BJ (cell line): ENCODE results near the gene TNMD. TPM values are rescaled to one million over a fixed set of nuclear protein-coding genes. Genes with fewer than 3 reads are reported as not detected.

Experiments
- CTCF ChIA-PET: fragments of 350-600 bp; formaldehyde crosslinking; extraction: SDS; loops from one replicate; lab custom pipeline; 2021; ENCODE audit warnings: antibody characterized with exemption, inconsistent platforms; lab: Yijun Ruan, JAX
- POLR2A ChIA-PET: fragments of 300-600 bp; sonication (Branson Sonifier 250); formaldehyde crosslinking; extraction: SDS; loops from one replicate; lab custom pipeline; 2021; ENCODE audit warnings: antibody characterized with exemption; lab: Charles Lee
- DNase-seq: peaks from one replicate; pipeline ENCODE4 v3.0.0-alpha.2; 2011; ENCODE audit warnings: low read depth
- H3K27me3 ChIP-seq: 2 replicates; pipeline ENCODE4 v1.6.0; 2011; ENCODE audit warnings: low read length; ENCODE audit not compliant: control insufficient read depth, insufficient read depth
- H3K36me3 ChIP-seq: 2 replicates; pipeline ENCODE4 v1.5.1; 2011; ENCODE audit warnings: low read length; ENCODE audit not compliant: control insufficient read depth, insufficient read depth
- H3K4me3 ChIP-seq: 2 replicates; pipeline ENCODE4 v1.5.1; 2011; ENCODE audit warnings: low read depth, mild to moderate bottlenecking, control low read depth, low read length
- CTCF ChIP-seq: IDR thresholded peaks from 2 replicates; pipeline ENCODE4 v1.5.1; 2011; ENCODE audit warnings: low read depth, mild to moderate bottlenecking, control low read depth, inconsistent platforms, low read length, moderate library complexity; ENCODE audit not compliant: insufficient read depth
- polyA plus RNA-seq: library from polyadenylated mRNA; depleted of rRNA; stranded (reverse); fragments of >200 nt; gene quantifications from 2 replicates; pipeline ENCODE4 v1.2.3, GENCODE V29; 2011

TNMD gene
- polyA plus RNA-seq, 1 experiment = not detected

GRCh38 chrX:100593126-100593525 is 8.4 kb downstream of the TNMD start:
- DNase-seq = no peak
- H3K36me3 ChIP-seq = no peaks in the 10 kb centered on the region
- no peak overlapping the region for H3K4me3 ChIP-seq
- CTCF ChIA-PET = interaction anchor here (0.7 kb wide), 1 partner anchor 10 kb away, joined by 3 read pairs; no protein-coding TSS in a partner anchor
- H3K27me3 ChIP-seq = no peaks in the 10 kb centered on the region
- POLR2A ChIA-PET = no interaction called here
- no peak for TF ChIP-seq CTCF

GRCh38 chrX:100593581-100593980 is 8.8 kb downstream of the TNMD start:
- Histone ChIP-seq H3K27me3 (no peaks in the 10 kb centered on the region), H3K4me3 (no peak overlapping the region), H3K36me3 (no peaks in the 10 kb centered on the region)
- ChIA-PET POLR2A (no interaction called here), CTCF (interaction anchor here (0.7 kb wide), 1 partner anchor 11 kb away, joined by 3 read pairs; no protein-coding TSS in a partner anchor)
- DNase-seq = no peak
- TF ChIP-seq CTCF = no peak

GRCh38 chrX:100596601-100597000 is 11.9 kb downstream of the TNMD start:
- no peak for DNase-seq
- no peak for TF ChIP-seq CTCF
- H3K27me3 ChIP-seq = no peaks in the 10 kb centered on the region
- ChIA-PET POLR2A (no interaction called here), CTCF (no interaction called here)
- H3K36me3 ChIP-seq = no peaks in the 10 kb centered on the region
- no peak overlapping the region for H3K4me3 ChIP-seq

GRCh38 chrX:100599456-100599855 is 14.7 kb downstream of the TNMD start:
- TF ChIP-seq CTCF = no peak
- Histone ChIP-seq H3K36me3 (no peaks in the 10 kb centered on the region), H3K4me3 (no peak overlapping the region), H3K27me3 (no peaks in the 10 kb centered on the region)
- DNase-seq = no peak
- ChIA-PET CTCF (interaction anchor here (0.6 to 1.6 kb wide), 2 partner anchors 21 to 169 kb away, joined by 3 to 5 read pairs; no protein-coding TSS in a partner anchor), POLR2A (no interaction called here)

- DNase-seq = no peak
- H3K36me3 ChIP-seq = no peaks in the 10 kb centered on the region
- H3K27me3 ChIP-seq = no peaks in the 10 kb centered on the region
- POLR2A ChIA-PET = no interaction called here
- no peak overlapping the region for H3K4me3 ChIP-seq
- CTCF ChIA-PET = interaction anchor here (0.8 to 1.6 kb wide), 2 partner anchors 15 to 168 kb away, joined by 3 to 5 read pairs; no protein-coding TSS in a partner anchor
- no peak for TF ChIP-seq CTCF
These were observed 15.6 kb downstream of the TNMD start for GRCh38 chrX:100600340-100600739.
